Measurements from ENCODE around the gene PREPL.

DNA sequence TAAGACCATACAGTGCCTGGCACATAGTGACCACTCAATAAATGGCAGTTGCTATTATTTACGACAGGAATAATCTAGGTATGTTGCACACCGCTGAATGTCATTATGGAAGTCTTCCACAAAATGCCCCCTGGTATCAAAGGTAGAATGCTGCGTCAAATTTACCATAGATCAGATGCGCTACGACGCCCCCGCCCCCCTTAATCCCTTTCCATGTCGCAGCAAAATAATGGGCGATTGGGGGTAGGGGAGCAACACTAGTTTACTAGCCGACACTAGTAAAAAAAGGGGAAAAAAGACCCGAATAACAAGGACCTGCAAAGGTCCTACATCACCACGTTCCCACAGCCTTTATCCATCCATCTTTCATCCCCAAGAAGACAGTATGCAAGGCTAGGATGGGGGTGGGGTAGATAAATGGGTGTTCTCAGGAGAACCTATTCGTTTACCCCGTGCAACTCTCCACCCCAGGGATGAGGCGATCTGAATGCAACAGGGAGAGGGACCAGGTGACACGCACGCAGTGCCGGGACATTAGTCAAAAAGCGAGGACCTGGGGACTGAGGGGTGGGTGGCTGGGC, 455 bp downstream of the PREPL start:
- TF ChIP-seq, protein P1, sequence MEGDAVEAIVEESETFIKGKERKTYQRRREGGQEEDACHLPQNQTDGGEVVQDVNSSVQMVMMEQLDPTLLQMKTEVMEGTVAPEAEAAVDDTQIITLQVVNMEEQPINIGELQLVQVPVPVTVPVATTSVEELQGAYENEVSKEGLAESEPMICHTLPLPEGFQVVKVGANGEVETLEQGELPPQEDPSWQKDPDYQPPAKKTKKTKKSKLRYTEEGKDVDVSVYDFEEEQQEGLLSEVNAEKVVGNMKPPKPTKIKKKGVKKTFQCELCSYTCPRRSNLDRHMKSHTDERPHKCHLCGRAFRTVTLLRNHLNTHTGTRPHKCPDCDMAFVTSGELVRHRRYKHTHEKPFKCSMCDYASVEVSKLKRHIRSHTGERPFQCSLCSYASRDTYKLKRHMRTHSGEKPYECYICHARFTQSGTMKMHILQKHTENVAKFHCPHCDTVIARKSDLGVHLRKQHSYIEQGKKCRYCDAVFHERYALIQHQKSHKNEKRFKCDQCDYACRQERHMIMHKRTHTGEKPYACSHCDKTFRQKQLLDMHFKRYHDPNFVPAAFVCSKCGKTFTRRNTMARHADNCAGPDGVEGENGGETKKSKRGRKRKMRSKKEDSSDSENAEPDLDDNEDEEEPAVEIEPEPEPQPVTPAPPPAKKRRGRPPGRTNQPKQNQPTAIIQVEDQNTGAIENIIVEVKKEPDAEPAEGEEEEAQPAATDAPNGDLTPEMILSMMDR (IDR thresholded peaks at IDR 0.05; ENCODE audit: extremely low read depth in 1 of 2, insufficient read depth in 1 of 2, low read depth in 1 of 2, low read length in 2 of 2): no peak
- TF ChIP-seq POLR2AphosphoS5 (IDR thresholded peaks at IDR 0.05; ENCODE audit: insufficient read depth, low read depth, low read length): no peak
- no peak for TF ChIP-seq POLR2A (IDR thresholded peaks at IDR 0.05; ENCODE audit: low read depth, low read length)
- no peak for TF ChIP-seq JUN (IDR thresholded peaks at IDR 0.05; ENCODE audit: borderline replicate concordance, insufficient read depth, insufficient read length, low read depth)

Measured in endothelial cell of umbilical vein (primary cell).